Peyer's patch (tissue), 4 donors: ENCODE data around the gene CDH2. TPM values are rescaled to one million over a fixed set of nuclear protein-coding genes. Genes with fewer than 3 reads are reported as not detected.

Experiments used
- DNase-seq, 3 donors: peaks; one replicate each; pipeline ENCODE4 v3.0.0-alpha.2; 2017 to 2019
- H3K27ac ChIP-seq, 4 donors: fragments of 200-600 bp; sonication (generic); one replicate each; pipeline ENCODE4 v1.5.1; 2016 to 2019
- H3K27me3 ChIP-seq, 2 donors: fragments of 200-600 bp; sonication (generic); one replicate each; pipeline ENCODE4 v1.5.1; 2019
- H3K36me3 ChIP-seq, 3 donors: fragments of 200-600 bp; sonication (generic); one replicate each; pipeline ENCODE4 v1.5.1; 2016 to 2019
- H3K4me1 ChIP-seq, 4 donors: fragments of 200-600 bp; sonication (generic); one replicate each; pipeline ENCODE4 v1.5.1; 2016 to 2019
- H3K4me3 ChIP-seq, 4 donors: fragments of 200-600 bp; sonication (generic); 1 replicate in 3 of 4; 2 replicates in 1 of 4; pipeline ENCODE4 v1.5.1; 2016 to 2019; ENCODE audit warnings: mild to moderate bottlenecking in 1 of 4
- H3K9me3 ChIP-seq, 4 donors: fragments of 200-600 bp; sonication (generic); one replicate each; pipeline ENCODE4 v1.5.1; 2016 to 2019; ENCODE audit warnings: mild to moderate bottlenecking in 1 of 4
- CTCF ChIP-seq, 6 experiments: fragments of 450-650 bp in 4 of 6; fragments of 200-600 bp in 2 of 6; sonication (generic) in 1 of 6; IDR thresholded peaks; one replicate each; pipeline ENCODE4 v1.5.1; 2017 to 2019; ENCODE audit warnings: antibody characterized with exemption in 6 of 6, mild to moderate bottlenecking in 3 of 6, moderate library complexity in 1 of 6
- POLR2A ChIP-seq, 2 donors: fragments of 450-650 bp; IDR thresholded peaks; one replicate each; pipeline ENCODE4 v1.5.1; 2017; ENCODE audit warnings: antibody characterized with exemption in 2 of 2, mild to moderate bottlenecking in 2 of 2, moderate library complexity in 2 of 2
- total RNA-seq, 4 donors: library from RNA; depleted of rRNA; stranded (reverse); fragments of >200 nt; gene quantifications; one replicate each; pipeline ENCODE4 v1.1.0, GENCODE V29; 2016

CDH2 gene
- total RNA-seq, 4 donors from 2014 or later, result 0.66 to 1.3 TPM; not detected in 2

DNA sequence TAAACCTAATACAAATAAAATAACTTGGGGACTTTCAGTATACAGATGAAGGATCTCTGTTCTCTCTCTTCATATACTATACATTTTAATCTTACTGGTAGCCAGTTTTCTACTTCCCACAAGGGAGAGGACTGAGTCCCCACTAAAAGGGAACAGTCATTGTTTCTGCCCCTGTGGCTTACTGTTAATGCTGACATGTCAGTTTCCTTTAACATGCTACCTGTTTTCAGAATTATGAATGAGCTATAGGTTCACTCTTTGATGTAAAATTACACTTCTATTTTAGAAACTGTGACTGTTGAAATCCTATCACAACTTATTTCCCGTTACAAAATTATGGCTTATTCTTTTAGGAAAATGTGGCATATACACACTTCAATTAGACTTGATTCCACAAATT lies 207.7 kb downstream of the CDH2 start:
- Histone ChIP-seq H3K9me3 (no peaks in the 10 kb centered on the region), H3K36me3 (no peaks in the 10 kb centered on the region), H3K4me3 (no peak overlapping the region), H3K27ac (no peak overlapping the region), H3K27me3 (no peaks in the 10 kb centered on the region), H3K4me1 (no peaks in the 10 kb centered on the region)
- no peak for TF ChIP-seq POLR2A (IDR thresholded peaks at IDR 0.05)
- no peak for TF ChIP-seq CTCF (IDR thresholded peaks at IDR 0.05)
- DNase-seq, result no peak

- Histone ChIP-seq H3K4me1 (no peaks in the 10 kb centered on the region), H3K36me3 (no peaks in the 10 kb centered on the region), H3K27ac (no peak overlapping the region), H3K9me3 (no peaks in the 10 kb centered on the region), H3K4me3 (no peak overlapping the region), H3K27me3 (no peaks in the 10 kb centered on the region)
- DNase-seq, result no peak
- TF ChIP-seq CTCF (IDR thresholded peaks at IDR 0.05) (no peak), POLR2A (IDR thresholded peaks at IDR 0.05) (no peak)
Measured at GRCh38 chr18:27967913-27968824, 208.8 kb downstream of the CDH2 start.

DNA sequence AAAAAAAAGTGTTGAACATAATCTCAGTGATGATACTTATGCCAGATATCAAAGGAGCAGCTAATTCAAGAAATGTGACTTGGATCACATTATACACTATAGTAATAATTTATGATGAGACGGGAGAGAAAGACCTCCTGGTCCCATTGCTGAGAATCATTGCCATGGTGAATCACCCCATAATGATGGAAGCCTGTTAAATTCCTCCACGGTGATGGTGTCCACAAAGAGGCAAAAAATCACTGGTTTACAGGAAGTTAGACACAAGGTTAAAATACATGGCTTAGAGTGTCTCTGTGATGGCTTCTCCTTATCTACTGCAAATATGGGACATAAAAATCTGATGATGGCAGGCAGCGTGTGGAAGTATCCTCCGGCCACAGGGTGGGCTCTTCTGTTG lies 210.0 kb downstream of the CDH2 start:
- H3K36me3 ChIP-seq, result no peaks in the 10 kb centered on the region
- H3K27me3 ChIP-seq, result no peaks in the 10 kb centered on the region
- TF ChIP-seq POLR2A (IDR thresholded peaks at IDR 0.05) (no peak), CTCF (IDR thresholded peaks at IDR 0.05) (no peak)
- DNase-seq, result no peak
- H3K27ac ChIP-seq, result no peak overlapping the region
- no peaks in the 10 kb centered on the region for H3K4me1 ChIP-seq
- no peaks in the 10 kb centered on the region for H3K9me3 ChIP-seq
- no peak overlapping the region for H3K4me3 ChIP-seq

GRCh38 chr18:27964811-27965210 lies 212.1 kb downstream of the CDH2 start:
- Histone ChIP-seq H3K4me1 (no peaks in the 10 kb centered on the region), H3K27ac (no peak overlapping the region), H3K9me3 (no peaks in the 10 kb centered on the region), H3K36me3 (no peaks in the 10 kb centered on the region), H3K4me3 (no peak overlapping the region), H3K27me3 (no peaks in the 10 kb centered on the region)
- no peak for DNase-seq
- TF ChIP-seq CTCF (IDR thresholded peaks at IDR 0.05), result no peak
- no peak for TF ChIP-seq POLR2A (IDR thresholded peaks at IDR 0.05)

DNA sequence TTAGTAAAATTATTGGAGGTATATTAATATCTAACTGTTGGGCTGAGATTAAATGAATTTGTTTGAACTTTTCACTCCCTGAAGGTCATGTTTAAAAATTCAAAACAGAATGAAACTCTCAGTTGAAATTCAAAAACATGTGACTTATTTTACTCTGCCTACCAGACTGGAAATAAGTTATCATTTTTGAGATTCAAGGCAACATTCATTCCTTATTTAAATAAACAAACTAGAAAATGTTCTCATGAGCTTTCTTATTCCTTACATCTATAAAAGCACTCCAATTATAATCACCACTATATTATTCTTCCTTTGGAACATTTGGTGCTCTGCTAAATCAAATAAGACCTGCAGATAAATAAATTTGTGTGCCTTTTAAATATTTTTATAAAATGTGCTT lies 217.8 kb downstream of the CDH2 start:
- no peak for DNase-seq
- no peak for TF ChIP-seq CTCF (IDR thresholded peaks at IDR 0.05)
- no peak for TF ChIP-seq POLR2A (IDR thresholded peaks at IDR 0.05)

More for the DNA sequence above, 217.8 kb downstream of the CDH2 start:
- no peaks in the 10 kb centered on the region for H3K36me3 ChIP-seq
- no peaks in the 10 kb centered on the region for H3K27me3 ChIP-seq
- no peaks in the 10 kb centered on the region for H3K4me1 ChIP-seq
- no peak overlapping the region for H3K27ac ChIP-seq
- H3K9me3 ChIP-seq, result no peaks in the 10 kb centered on the region
- H3K4me3 ChIP-seq, result no peak overlapping the region
